ENCODE results near the gene PRKAB1.

Gene PRKAB1

DNA sequence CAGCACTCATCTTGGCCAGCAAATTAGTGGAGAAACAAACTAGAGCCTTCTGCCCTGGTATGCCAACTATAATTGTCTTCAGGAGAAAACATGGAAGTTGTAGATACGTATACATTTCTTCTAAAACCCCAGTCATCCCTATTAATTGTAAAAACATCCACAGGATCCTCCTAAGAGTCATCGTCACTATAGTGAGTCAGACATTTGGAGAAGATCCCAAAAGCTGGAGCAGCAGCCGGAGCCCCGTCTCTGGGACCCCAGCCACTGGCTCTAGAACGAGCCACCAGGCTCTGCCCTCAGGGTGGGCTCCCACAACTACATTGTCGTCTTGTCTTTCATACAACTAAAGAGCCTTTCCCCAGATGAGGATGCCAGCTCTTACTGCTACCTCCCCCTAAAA, 15.5 kb downstream of the PRKAB1 start:
- Histone ChIP-seq H3K36me3 (peaks cover 59% of the 10 kb centered on the region), H3K27ac (peak overlapping the region; percentile 76), H3K27me3 (no peaks in the 10 kb centered on the region), H3K9me3 (no peaks in the 10 kb centered on the region), H3K4me3 (ENCODE audit: low read depth in 1 of 2, low read length in 1 of 2) (no peak overlapping the region), H3K4me1 (ENCODE audit: control insufficient read depth in 1 of 2, insufficient read depth in 1 of 2, low read depth in 1 of 2, low read length in 1 of 2) (peaks cover 12% of the 10 kb centered on the region in 2 experiments)
- TF ChIP-seq, protein P1, sequence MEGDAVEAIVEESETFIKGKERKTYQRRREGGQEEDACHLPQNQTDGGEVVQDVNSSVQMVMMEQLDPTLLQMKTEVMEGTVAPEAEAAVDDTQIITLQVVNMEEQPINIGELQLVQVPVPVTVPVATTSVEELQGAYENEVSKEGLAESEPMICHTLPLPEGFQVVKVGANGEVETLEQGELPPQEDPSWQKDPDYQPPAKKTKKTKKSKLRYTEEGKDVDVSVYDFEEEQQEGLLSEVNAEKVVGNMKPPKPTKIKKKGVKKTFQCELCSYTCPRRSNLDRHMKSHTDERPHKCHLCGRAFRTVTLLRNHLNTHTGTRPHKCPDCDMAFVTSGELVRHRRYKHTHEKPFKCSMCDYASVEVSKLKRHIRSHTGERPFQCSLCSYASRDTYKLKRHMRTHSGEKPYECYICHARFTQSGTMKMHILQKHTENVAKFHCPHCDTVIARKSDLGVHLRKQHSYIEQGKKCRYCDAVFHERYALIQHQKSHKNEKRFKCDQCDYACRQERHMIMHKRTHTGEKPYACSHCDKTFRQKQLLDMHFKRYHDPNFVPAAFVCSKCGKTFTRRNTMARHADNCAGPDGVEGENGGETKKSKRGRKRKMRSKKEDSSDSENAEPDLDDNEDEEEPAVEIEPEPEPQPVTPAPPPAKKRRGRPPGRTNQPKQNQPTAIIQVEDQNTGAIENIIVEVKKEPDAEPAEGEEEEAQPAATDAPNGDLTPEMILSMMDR (IDR thresholded peaks at IDR 0.05) = no peak

DNA sequence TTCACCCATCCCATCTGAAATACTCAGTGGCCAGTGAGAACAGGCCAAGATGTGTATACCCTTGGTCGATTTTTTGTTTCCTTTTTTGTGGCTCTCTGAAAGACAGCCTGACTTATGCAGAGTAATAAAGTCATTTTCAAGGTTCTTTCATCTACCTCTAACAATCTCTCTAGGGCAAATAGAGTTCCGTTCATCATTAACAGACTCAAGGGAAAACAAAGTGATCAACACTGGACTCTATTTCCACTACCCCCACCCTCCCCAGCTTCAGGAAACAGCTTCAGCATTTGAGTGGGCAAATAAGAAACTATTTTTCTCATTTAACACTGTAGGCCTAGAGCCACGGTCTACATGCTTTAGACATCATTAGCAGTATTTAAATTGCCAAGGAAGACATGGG, 15.9 kb downstream of the PRKAB1 start:
- Histone ChIP-seq H3K4me1 (ENCODE audit: control insufficient read depth in 1 of 2, insufficient read depth in 1 of 2, low read depth in 1 of 2, low read length in 1 of 2) (peaks cover 12% of the 10 kb centered on the region in 2 experiments), H3K27ac (no peak overlapping the region)

DNA sequence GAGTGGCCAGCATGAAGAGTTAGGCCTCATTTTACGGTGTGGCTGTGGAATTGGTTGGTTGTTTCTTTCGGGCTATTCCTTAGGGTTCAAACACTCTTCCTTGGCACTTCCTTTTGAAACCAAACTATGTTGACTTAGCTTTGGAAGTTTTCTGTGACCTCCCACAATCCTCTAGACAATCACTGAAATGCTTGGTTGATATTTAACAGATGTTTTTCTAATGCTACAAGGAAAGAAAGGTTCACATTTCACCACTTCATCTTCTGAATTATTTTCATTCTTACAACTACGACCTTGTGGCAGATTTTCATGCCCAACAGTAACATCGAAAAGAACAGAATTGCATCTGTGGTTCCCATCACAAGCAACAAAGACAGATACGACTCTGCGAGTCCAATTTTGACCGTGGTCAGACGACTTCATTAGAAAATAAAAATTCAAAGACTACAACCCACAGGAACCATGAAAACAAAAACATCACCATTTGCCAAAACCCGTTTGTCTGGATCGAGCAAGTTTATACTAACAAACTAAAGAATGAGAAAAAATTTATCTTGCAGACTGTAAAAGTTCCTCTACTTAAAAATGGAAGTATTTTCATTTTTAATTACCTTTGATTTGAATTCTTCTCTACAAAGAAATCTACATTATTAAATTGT, 16.9 kb downstream of the PRKAB1 start:
- TF ChIP-seq, protein P1 (IDR thresholded peaks at IDR 0.05) = no peak
- Histone ChIP-seq H3K36me3 (peaks cover 47% of the 10 kb centered on the region), H3K9me3 (no peaks in the 10 kb centered on the region), H3K27ac (no peak overlapping the region), H3K27me3 (no peaks in the 10 kb centered on the region), H3K4me1 (ENCODE audit: control insufficient read depth in 1 of 2, insufficient read depth in 1 of 2, low read depth in 1 of 2, low read length in 1 of 2) (peaks cover 12% of the 10 kb centered on the region in 2 experiments), H3K4me3 (ENCODE audit: low read depth in 1 of 2, low read length in 1 of 2) (no peak overlapping the region)

More for the DNA sequence above, 15.9 kb downstream of the PRKAB1 start:
- Histone ChIP-seq H3K36me3 (peaks cover 58% of the 10 kb centered on the region), H3K4me3 (ENCODE audit: low read depth in 1 of 2, low read length in 1 of 2) (no peak overlapping the region), H3K9me3 (no peaks in the 10 kb centered on the region), H3K27me3 (no peaks in the 10 kb centered on the region)
- TF ChIP-seq, protein P1 (IDR thresholded peaks at IDR 0.05) = no peak

DNA sequence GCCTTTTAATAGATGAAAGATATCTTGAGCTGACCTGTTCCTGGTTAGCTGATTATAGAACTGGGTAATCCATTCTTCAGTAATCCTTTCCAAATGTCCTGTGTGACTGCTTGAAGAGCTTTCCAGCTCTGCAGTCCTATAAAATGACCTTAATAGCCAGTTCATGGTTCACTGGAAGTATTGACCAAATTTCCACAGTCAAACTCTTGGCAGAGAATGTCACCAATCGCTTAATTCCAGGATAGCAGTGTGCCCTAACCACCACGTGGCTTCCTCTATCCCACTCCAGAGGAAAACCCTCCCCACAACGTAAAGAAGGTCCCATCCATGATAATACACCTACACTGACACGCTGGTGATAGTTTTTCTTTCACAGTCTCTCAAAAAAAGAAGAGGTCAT, 17.4 kb downstream of the PRKAB1 start:
- Histone ChIP-seq H3K36me3 (peaks cover 46% of the 10 kb centered on the region), H3K4me1 (ENCODE audit: control insufficient read depth in 1 of 2, insufficient read depth in 1 of 2, low read depth in 1 of 2, low read length in 1 of 2) (peaks cover 12% of the 10 kb centered on the region in 2 experiments), H3K27me3 (no peaks in the 10 kb centered on the region), H3K9me3 (no peaks in the 10 kb centered on the region), H3K27ac (no peak overlapping the region), H3K4me3 (ENCODE audit: low read depth in 1 of 2, low read length in 1 of 2) (no peak overlapping the region)
- TF ChIP-seq, protein P1 (IDR thresholded peaks at IDR 0.05) = no peak

DNA sequence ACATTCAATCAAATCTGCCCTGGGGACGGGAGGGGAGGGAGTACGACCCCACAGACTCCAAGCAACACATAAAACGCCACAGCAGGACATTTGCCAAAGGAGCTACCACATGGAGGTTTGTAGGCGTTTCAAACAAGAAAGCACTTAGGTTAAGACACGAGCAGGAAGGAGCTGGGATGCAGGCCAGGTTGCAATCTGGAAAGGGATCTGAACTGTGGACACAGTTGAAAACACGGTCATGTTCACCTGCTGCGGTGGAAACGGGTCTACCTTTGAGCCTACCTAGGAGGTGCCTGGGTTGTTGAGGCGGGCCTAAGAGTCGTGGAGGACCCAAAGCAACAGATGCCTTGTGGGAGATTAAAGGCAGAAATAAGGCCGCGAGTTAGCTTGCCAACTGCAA, 18.4 kb downstream of the PRKAB1 start:
- TF ChIP-seq, protein P1 (IDR thresholded peaks at IDR 0.05) = no peak
- Histone ChIP-seq H3K4me3 (ENCODE audit: low read depth in 1 of 2, low read length in 1 of 2) (no peak overlapping the region), H3K4me1 (ENCODE audit: control insufficient read depth in 1 of 2, insufficient read depth in 1 of 2, low read depth in 1 of 2, low read length in 1 of 2) (peaks cover 12% of the 10 kb centered on the region in 2 experiments), H3K9me3 (no peaks in the 10 kb centered on the region), H3K27ac (no peak overlapping the region), H3K27me3 (no peaks in the 10 kb centered on the region), H3K36me3 (peaks cover 39% of the 10 kb centered on the region)

All from neutrophil (primary cell).